Measurements from ENCODE around the gene ASS1. TPM values are rescaled to one million over a fixed set of nuclear protein-coding genes. Genes with fewer than 3 reads are reported as not detected.
"Not testable (repeated sequence)": the region's sequence is repeated elsewhere in the genome, so short reads cannot be mapped to it uniquely, and the experiment has no call there.

ASS1 gene
- total RNA-seq, 1 donor from 2014 or later, result 101 TPM

DNA sequence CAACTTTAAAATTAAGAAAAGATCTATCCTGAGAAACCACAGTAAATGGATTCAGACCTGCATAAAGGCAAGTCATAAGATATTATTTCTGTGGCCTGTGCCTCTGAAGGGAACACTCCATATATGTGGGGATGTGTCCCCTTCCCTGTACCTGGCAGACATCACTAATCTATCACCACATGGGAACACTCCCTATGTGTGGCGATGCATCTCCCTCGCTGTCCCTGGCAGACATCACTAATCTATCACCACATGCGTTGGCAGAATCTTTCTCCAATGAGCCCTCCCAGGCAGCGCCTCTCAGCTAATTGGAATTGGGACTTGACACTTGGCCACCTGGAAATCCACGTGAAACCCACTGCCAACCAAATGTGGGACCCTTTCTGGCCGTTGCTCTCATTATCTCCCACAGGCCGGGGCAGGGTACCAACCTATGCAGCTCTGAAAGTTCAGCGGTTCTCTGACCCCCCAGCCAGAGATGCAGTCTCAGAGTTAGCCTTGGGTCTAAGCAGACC, 25.2 kb upstream of the ASS1 start:
- ATAC-seq, result no peak

- no peak for ATAC-seq
These were observed 23.5 kb upstream of the ASS1 start for GRCh38 chr9:130421154-130421801.

- ATAC-seq, result no peak
These were observed 22.9 kb upstream of the ASS1 start for GRCh38 chr9:130421802-130422276.

- ATAC-seq, result no peak
These were observed 22.2 kb upstream of the ASS1 start for GRCh38 chr9:130422546-130422945.

DNA sequence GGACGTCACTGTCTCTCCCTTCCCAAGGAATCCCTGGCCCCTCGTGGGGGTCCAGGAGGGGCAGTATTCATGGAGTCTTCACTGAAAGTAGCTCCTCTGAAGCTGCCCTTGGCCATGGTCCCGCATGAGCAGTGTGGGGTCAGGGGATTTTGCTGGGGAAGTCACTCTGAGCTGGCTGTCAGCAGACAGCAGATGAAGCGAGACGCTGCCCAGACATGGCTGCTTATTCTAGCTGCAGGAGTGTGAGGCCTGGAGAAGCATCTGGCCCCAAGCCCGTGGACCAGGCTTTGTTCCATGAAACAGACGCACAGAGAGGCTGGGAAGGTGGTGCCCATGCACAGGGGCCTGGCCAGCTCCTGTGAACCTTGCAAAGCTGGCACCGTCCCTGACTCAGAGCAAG, 21.5 kb upstream of the ASS1 start:
- no peak for ATAC-seq

- ATAC-seq, result no peak
These were observed 19.9 kb upstream of the ASS1 start for GRCh38 chr9:130424595-130425454.

DNA sequence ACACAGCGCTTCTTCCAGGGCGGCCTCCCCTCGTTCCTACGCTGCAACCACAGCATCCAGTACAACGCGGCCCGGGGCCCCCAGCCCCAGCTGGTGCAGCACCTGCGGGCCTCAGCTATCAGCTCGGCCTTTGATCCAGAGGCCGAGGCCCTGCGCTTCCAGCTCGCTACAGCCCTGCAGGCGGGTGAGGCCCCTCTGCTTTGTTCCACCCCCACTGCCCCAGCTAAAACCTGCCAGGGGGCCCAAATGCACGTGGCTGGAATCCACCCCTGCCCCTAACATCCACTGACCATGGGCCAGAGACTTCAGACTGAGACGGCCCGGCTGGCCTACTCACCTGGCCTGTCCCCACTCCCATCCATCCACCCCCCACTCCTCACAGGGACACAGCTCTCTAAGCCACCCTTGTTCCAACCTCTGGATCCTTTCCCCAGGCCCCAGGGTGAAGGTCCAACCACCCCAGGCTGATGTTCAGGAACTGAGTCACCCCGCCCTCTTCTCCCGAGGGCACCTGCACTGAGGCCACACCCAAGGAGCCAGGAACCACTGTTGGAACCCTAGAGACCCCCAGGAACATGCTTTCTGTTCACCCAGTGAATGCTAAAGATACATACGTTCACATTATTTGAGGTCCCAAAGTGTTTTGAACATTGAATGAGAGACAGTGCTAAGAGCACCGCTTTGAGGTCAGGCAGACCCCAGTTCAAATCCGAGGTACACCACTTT, 18.9 kb upstream of the ASS1 start:
- ATAC-seq, result no peak

- no peak for ATAC-seq
These were observed 18.3 kb upstream of the ASS1 start for GRCh38 chr9:130426467-130426773.

GRCh38 chr9:130426883-130427282, 17.9 kb upstream of the ASS1 start:
- peak; percentile 91 for ATAC-seq

DNA sequence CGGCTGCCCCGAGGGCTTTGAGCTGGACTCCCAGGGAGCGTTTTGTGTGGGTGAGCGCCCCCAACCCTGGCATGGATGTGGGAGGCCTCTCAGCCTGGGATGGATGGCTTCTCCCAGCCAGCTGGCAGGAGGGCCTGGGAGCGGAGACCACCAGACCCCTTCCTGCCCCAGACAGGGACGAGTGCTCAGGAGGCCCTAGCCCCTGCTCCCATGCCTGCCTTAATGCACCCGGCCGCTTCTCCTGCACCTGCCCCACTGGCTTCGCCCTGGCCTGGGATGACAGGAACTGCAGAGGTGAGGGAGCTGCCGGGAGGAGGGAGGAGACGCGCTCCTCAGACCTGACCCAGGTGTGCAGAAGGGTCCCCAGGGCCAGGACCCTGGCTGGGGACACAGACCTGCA, 17.4 kb upstream of the ASS1 start:
- no peak for ATAC-seq

- no peak for ATAC-seq
These were observed 16.6 kb upstream of the ASS1 start for GRCh38 chr9:130428086-130428665.

DNA sequence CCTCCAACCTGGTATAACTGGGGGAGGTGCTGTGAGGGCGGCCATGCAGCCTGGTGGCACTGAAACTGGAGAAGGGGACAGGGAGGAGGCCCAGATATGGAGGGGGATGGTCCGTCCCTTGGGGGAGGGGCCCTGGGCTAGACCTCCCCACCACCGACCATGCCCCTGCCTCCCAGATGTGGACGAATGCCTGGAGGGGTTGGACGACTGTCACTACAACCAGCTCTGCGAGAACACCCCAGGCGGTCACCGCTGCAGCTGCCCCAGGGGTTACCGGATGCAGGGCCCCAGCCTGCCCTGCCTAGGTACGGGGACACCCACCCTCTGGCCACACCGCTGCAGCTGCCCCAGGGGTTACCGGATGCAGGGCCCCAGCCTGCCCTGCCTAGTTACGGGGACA, 15.4 kb upstream of the ASS1 start:
- no peak for ATAC-seq

- ATAC-seq, result no peak
These were observed 14.9 kb upstream of the ASS1 start for GRCh38 chr9:130429831-130430230.

GRCh38 chr9:130430232-130430631, 14.5 kb upstream of the ASS1 start:
- no peak for ATAC-seq

DNA sequence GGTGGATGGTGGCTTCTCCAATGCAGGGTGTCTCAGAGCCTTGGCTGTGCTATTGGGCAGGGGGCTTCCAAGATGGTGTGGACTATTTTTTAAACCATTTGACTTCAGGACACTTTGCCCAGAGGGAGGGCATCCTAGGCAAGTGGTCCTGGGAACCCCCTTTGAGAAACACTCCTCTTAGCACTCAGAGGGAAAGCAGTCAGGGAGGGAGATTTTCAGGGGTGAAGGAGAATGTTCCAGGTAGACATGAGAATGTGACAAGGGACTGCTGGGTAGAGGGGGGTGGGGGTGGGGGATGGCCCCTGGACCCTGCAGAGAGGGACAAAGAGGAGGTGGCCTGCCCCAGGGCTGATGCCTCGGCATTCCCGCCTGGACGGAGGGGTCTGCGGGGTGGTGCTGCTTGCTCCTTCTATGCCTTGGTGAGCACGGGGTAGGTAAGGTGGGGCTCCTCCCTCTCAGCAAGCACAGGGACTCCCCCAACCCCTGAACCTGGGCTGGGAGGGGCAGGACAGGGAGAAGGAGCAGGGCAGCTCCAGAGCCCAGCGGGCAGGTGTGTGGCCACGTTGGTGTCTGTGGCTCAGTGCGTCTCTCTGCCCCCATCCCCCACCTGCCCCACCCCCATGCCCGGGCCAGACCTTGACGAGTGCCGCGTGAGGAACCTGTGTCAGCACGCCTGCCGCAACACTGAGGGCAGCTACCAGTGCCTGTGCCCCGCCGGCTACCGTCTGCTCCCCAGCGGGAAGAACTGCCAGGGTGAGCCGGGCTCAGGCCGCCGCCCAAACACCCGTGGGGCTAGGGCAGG, 13.8 kb upstream of the ASS1 start:
- peak; percentile 35 for ATAC-seq

GRCh38 chr9:130431536-130432303, 13.0 kb upstream of the ASS1 start:
- ATAC-seq, result no peak

- peak; percentile 35 for ATAC-seq
These were observed 12.4 kb upstream of the ASS1 start for GRCh38 chr9:130432362-130432761.

DNA sequence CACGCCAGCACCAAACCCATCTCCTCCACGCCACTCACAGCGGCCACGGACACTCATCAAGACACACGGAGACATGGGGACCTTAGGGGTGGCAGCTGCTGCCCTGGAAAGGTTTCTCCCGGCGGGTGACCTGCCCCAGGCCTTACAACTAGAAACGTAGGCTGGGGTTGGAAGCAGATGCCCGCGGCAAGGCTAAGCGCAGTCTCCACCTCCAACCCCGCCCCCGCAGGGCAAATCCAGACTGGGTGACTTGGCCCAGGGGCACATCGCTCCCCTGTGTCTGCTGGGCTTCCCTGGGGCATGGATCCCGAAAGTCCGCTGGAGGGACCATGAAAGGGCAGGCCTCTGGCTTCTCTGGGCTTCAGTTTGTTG, 12.0 kb upstream of the ASS1 start:
- ATAC-seq, result no peak

DNA sequence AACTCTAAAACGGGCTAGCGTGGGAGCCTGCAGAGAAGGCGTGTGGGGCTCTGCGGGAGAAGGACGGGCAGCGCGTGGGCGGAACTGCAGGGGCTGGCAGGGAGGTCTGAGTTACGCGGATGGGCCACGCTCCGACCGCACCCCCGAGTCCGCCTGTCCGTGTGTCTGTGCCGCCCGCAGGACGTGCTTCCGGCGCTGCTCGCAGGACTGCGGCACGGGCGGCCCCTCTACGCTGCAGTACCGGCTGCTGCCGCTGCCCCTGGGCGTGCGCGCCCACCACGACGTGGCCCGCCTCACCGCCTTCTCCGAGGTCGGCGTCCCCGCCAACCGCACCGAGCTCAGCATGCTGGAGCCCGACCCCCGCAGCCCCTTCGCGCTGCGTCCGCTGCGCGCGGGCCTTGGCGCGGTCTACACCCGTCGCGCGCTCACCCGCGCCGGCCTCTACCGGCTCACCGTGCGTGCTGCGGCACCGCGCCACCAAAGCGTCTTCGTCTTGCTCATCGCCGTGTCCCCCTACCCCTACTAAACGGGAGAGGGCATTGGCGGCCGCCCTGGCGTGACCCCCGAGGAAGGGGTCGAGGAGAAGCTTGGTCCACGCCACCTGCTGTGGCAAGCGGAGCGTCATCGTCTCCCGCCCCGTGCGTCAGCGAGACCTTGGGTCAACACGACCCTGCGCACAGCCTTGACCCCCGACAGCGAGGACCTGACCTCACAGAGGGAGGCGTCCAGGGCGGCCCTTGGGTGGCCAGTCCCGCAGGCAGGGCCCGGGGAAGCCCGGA, 11.4 kb upstream of the ASS1 start:
- peak; percentile 56 for ATAC-seq

GRCh38 chr9:130433947-130434262, 10.9 kb upstream of the ASS1 start:
- no peak for ATAC-seq

GRCh38 chr9:130434656-130435055, 10.1 kb upstream of the ASS1 start:
- not testable (repeated sequence) for ATAC-seq
